Measurements from ENCODE around the gene PEX11G. TPM values are rescaled to one million over a fixed set of nuclear protein-coding genes. Genes with fewer than 3 reads are reported as not detected.
"Not testable (repeated sequence)": the region's sequence is repeated elsewhere in the genome, so short reads cannot be mapped to it uniquely, and the experiment has no call there.

Gene PEX11G
- total and polyA plus RNA-seq, 10 of the 15 experiments (the other 5 are each of a cell fraction or from before 2014, with no cell fraction given), result 0.05 to 1.8 (median 0.73) TPM; not detected in 1

DNA sequence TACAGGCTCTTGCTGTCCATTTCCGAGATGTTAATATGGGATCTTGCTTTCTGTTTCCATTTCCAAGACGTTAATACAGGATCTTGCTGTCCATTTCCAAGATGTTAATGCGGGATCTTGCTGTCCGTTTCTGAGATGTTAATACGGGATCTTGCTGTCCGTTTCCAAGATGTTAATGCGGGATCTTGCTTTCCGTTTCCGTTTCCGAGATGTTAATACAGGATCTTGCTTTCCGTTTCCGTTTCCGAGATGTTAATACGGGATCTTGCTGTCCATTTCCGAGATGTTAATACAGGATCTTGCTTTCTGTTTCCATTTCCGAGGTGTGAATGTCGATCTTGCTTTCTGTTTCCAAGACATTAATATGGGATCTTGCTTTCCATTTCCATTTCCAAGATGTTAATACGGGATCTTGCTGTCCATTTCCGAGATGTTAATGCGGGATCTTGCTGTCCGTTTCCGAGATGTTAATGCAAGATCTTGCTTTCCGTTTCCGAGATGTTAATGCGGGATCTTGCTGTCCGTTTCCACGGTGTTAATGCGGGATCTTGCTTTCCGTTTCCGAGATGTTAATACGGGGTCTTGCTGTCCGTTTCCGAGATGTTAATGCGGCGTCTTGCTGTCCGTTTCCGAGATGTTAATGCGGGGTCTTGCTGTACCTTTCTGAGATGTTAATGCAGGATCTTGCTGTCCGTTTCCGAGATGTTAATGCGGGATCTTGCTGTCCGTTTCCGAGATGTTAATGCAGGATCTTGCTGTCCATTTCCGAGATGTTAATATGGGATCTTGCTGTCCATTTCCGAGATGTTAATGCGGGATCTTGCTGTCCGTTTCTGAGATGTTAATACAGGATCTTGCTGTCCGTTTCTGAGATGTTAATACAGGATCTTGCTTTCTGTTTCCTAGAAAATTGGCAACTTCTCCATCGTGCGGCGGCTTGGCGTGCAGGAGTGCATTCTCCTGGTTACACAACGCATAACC lies 38.3 kb downstream of the PEX11G start:
- H3K4me1 ChIP-seq (ENCODE audit: control insufficient read depth, insufficient read depth, low read length), result no peaks in the 10 kb centered on the region
- H3K36me3 ChIP-seq (ENCODE audit: control insufficient read depth in 2 of 2, insufficient read depth in 2 of 2, low read length in 1 of 2), result peaks cover 33 to 43% of the 10 kb centered on the region in 2 experiments
- FAIRE-seq (peak; percentile 100), DNase-seq (ENCODE audit: low read depth, low spot score) (peak; percentile 49), ATAC-seq (no peak)
- peaks cover 4% of the 10 kb centered on the region for H3K79me2 ChIP-seq (ENCODE audit: control insufficient read depth, insufficient read depth, low read length)
- ChIA-PET POLR2A (no interaction called here), RAD21 (ENCODE audit: unreplicated experiment) (no interaction called here), SMC1A (ENCODE audit: uncharacterized antibody, unreplicated experiment) (no interaction called here), CTCF (no interaction called here)
- no peak overlapping the region for H3K4me2 ChIP-seq (ENCODE audit: control insufficient read depth, insufficient read depth)
- no peak overlapping the region for H2AFZ ChIP-seq (ENCODE audit: control insufficient read depth, low read depth, low read length)
- H3K9ac ChIP-seq (ENCODE audit: control insufficient read depth, insufficient read depth, low read length), result no peak overlapping the region
- H4K20me1 ChIP-seq (ENCODE audit: control insufficient read depth, insufficient read depth), result no peaks in the 10 kb centered on the region
- in situ Hi-C loops (cut with MboI), result no loop called here
- intact Hi-C loops (cut with micrococcal nuclease; ENCODE audit: unreplicated experiment), result no loop called here
- H3K9me3 ChIP-seq (replicated peaks; ENCODE audit: control insufficient read depth, insufficient read depth, low read length), result peaks cover 25% of the 10 kb centered on the region
- no peak overlapping the region for H3K4me3 ChIP-seq
- BruUV-seq (replicated peaks), result no TSS peak
- H3K27ac ChIP-seq (ENCODE audit: control insufficient read depth, insufficient read depth), result no peak overlapping the region
- TF ChIP-seq IKZF1 (conservative IDR thresholded peaks at IDR 0.05) (0 out of 2 replicates have a peak, but pooled peaks have one; percentile 16), IKZF2 (IDR thresholded peaks at IDR 0.05) (peak; percentile 40 to 47; a peak in 1 of 4 replicates), CHD4 (IDR thresholded peaks at IDR 0.05) (peak; percentile 77; the same call in 1 of the 2 replicates), PAX5 (IDR thresholded peaks at IDR 0.05; ENCODE audit: borderline replicate concordance, low read depth, low read length) (no peak)
- TF ChIP-seq, protein P1, sequence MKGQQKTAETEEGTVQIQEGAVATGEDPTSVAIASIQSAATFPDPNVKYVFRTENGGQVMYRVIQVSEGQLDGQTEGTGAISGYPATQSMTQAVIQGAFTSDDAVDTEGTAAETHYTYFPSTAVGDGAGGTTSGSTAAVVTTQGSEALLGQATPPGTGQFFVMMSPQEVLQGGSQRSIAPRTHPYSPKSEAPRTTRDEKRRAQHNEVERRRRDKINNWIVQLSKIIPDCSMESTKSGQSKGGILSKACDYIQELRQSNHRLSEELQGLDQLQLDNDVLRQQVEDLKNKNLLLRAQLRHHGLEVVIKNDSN (IDR thresholded peaks at IDR 0.05; ENCODE audit: borderline replicate concordance, extremely low read length, insufficient read depth, low read depth, low read length), result no peak
- no peaks in the 10 kb centered on the region for H3K27me3 ChIP-seq (replicated peaks in 1 of 2; ENCODE audit: control insufficient read depth in 2 of 2, insufficient read depth in 2 of 2, low read length in 1 of 2)
- WGBS (ENCODE audit: insufficient coverage, insufficient replicate concordance, low lambda C conversion rate, missing lambda C conversion rate), result 81% methylated on average over 53 of the region's 53 CpGs

DNA sequence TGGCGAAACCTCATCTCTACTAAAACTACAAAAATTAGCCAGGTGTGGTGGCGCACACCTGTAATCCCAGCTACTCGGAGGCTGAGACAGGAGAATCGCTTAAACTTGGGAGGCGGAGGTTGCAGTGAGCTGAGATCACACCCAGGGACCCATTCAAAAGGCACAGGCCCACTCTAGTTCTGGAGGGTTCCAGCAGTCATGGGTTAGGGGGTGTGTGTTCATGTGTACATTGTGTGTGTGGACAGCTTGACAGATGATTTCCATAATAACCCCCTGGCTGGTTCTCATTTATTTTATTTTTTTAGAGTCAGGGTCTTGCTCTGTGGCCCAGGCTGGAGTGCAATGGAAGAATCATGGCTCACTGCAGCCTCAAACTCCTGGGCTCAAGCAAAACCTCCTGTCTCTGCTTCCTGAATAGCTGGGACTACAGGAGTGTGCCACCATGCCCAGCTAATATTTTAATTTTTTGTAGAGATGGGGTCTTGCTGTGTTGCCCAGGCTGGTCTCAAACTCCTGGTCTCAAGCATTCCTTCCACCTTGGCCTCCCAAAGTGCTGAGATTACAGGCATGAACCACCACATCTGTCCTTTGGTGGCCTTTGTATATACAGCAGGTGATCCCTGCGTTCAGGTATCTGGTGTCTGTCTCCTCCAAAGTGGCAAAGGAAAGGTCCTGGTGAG lies 39.3 kb downstream of the PEX11G start:
- CTCF ChIA-PET; in situ Hi-C loops (cut with MboI); H3K9ac ChIP-seq (ENCODE audit: control insufficient read depth, insufficient read depth, low read length); H3K4me2 ChIP-seq (ENCODE audit: control insufficient read depth, insufficient read depth); H3K79me2 ChIP-seq (ENCODE audit: control insufficient read depth, insufficient read depth, low read length); H3K4me1 ChIP-seq (ENCODE audit: control insufficient read depth, insufficient read depth, low read length); H4K20me1 ChIP-seq (ENCODE audit: control insufficient read depth, insufficient read depth); H2AFZ ChIP-seq (ENCODE audit: control insufficient read depth, low read depth, low read length); RAD21 ChIA-PET (ENCODE audit: unreplicated experiment); ATAC-seq; BruUV-seq (replicated peaks); H3K27me3 ChIP-seq (replicated peaks in 1 of 2; ENCODE audit: control insufficient read depth in 2 of 2, insufficient read depth in 2 of 2, low read length in 1 of 2); intact Hi-C loops (cut with micrococcal nuclease; ENCODE audit: unreplicated experiment); SMC1A ChIA-PET (ENCODE audit: uncharacterized antibody, unreplicated experiment); DNase-seq (ENCODE audit: low read depth, low spot score); FAIRE-seq; H3K27ac ChIP-seq (ENCODE audit: control insufficient read depth, insufficient read depth); H3K4me3 ChIP-seq: not testable (repeated sequence)
- WGBS (ENCODE audit: insufficient coverage, insufficient replicate concordance, low lambda C conversion rate, missing lambda C conversion rate), result 89% methylated on average over 6 of the region's 6 CpGs
- Histone ChIP-seq H3K36me3 (ENCODE audit: control insufficient read depth in 2 of 2, insufficient read depth in 2 of 2, low read length in 1 of 2) (peaks cover 30 to 34% of the 10 kb centered on the region in 2 experiments), H3K9me3 (replicated peaks; ENCODE audit: control insufficient read depth, insufficient read depth, low read length) (peaks cover 16% of the 10 kb centered on the region)
- POLR2A ChIA-PET, result interaction anchor here (0.6 kb wide), 1 partner anchor 21 kb away, joined by 3 read pairs; no protein-coding TSS in a partner anchor

Data from GM12878 (cell line).